GM12878 (cell line): ENCODE measurements around the gene SUCO. TPM values are rescaled to one million over a fixed set of nuclear protein-coding genes. Genes with fewer than 3 reads are reported as not detected.
A peak's percentile ranks its signal among the peaks of the same experiment; 100 is the strongest.

Experiments used
- ASH2L ChIP-seq: fragments of 300-600, 200-600 bp; sonication (generic); IDR thresholded peaks from 2 replicates; pipeline ENCODE4 v1.6.1; 2017; ENCODE audit warnings: low read depth, mild to moderate bottlenecking, borderline replicate concordance
- BACH1 ChIP-seq: fragments of 450-650 bp; IDR thresholded peaks from 2 replicates; pipeline ENCODE4 v1.6.1; 2017; ENCODE audit warnings: mild to moderate bottlenecking, borderline replicate concordance
- CHD4 ChIP-seq: fragments of 200-600 bp; sonication (generic); IDR thresholded peaks from 2 replicates; pipeline ENCODE4 v1.6.1; 2016; ENCODE audit warnings: mild to moderate bottlenecking
- DPF2 ChIP-seq: fragments of 450-650 bp; IDR thresholded peaks from 2 replicates; pipeline ENCODE4 v1.6.1; 2017; ENCODE audit warnings: mild to moderate bottlenecking
- ESRRA ChIP-seq: IDR thresholded peaks from 2 replicates; pipeline ENCODE4 v1.6.1; 2012; ENCODE audit warnings: mild to moderate bottlenecking, low read length, improper control_type of control experiment
- FOXK2 ChIP-seq: fragments of 450-650 bp; IDR thresholded peaks from 2 replicates; pipeline ENCODE4 v1.6.1; 2017; ENCODE audit warnings: mild to moderate bottlenecking, moderate library complexity
- FOXM1 ChIP-seq: IDR thresholded peaks from 2 replicates; pipeline ENCODE4 v1.6.1; 2012; ENCODE audit warnings: low read depth, mild to moderate bottlenecking, inconsistent platforms, low read length, moderate library complexity
- GABPA ChIP-seq: IDR thresholded peaks from 2 replicates; pipeline ENCODE4 v1.6.1; 2014; ENCODE audit warnings: antibody characterized with exemption, low read depth, mild to moderate bottlenecking, inconsistent platforms
- HCFC1 ChIP-seq: fragments of 150-350 bp; IDR thresholded peaks from 2 replicates; pipeline ENCODE4 v1.6.1; 2014; ENCODE audit warnings: low read length
- HDGF ChIP-seq: fragments of 450-650 bp; IDR thresholded peaks from 2 replicates; pipeline ENCODE4 v1.6.1; 2016; ENCODE audit warnings: antibody characterized with exemption
- JUNB ChIP-seq: IDR thresholded peaks from 2 replicates; pipeline ENCODE4 v1.6.1; 2016; ENCODE audit warnings: antibody characterized with exemption, mild to moderate bottlenecking
- MAX ChIP-seq: IDR thresholded peaks from 2 replicates; pipeline ENCODE4 v1.6.1; 2012; ENCODE audit warnings: low read depth, low read length, improper control_type of control experiment
- NRF1 ChIP-seq: conservative IDR thresholded peaks from 2 replicates; pipeline ENCODE4 v1.6.1; 2011; ENCODE audit warnings: mild to moderate bottlenecking, low read depth, low read length, improper control_type of control experiment
- PML ChIP-seq: IDR thresholded peaks from 2 replicates; pipeline ENCODE4 v1.6.1; 2012; ENCODE audit warnings: low read length, inconsistent platforms
- RAD51 ChIP-seq: fragments of 450-650 bp; IDR thresholded peaks from 2 replicates; pipeline ENCODE4 v1.6.1; 2016; ENCODE audit warnings: moderate library complexity, mild to moderate bottlenecking, inconsistent platforms
- RBBP5 ChIP-seq: fragments of 200-600 bp; sonication (generic); conservative IDR thresholded peaks from 2 replicates; pipeline ENCODE4 v1.6.1; 2016
- RCOR1 ChIP-seq: conservative IDR thresholded peaks from 2 replicates; pipeline ENCODE4 v1.6.1; 2012; ENCODE audit warnings: low read depth, low read length, improper control_type of control experiment
- SIX5 ChIP-seq: IDR thresholded peaks from 2 replicates; pipeline ENCODE4 v1.6.1; 2011; ENCODE audit warnings: mild to moderate bottlenecking, low read depth, low read length, moderate library complexity; ENCODE audit not compliant: severe bottlenecking
- SMAD1 ChIP-seq: fragments of 450-650 bp; IDR thresholded peaks from 2 replicates; pipeline ENCODE4 v1.6.1; 2018; ENCODE audit warnings: mild to moderate bottlenecking, low read depth; ENCODE audit not compliant: partially characterized antibody
- SMAD5 ChIP-seq: IDR thresholded peaks from 2 replicates; pipeline ENCODE4 v1.6.1; 2016; ENCODE audit warnings: antibody characterized with exemption, low read depth
- SP1 ChIP-seq: IDR thresholded peaks from one replicate; pipeline ENCODE4 v1.6.1; 2011; ENCODE audit warnings: low read depth, low read length
- SPI1 ChIP-seq: IDR thresholded peaks from 2 replicates; pipeline ENCODE4 v1.6.1; 2011; ENCODE audit warnings: low read depth, mild to moderate bottlenecking, low read length, moderate library complexity, borderline replicate concordance; ENCODE audit not compliant: insufficient read depth
- SRF ChIP-seq, 2 experiments: IDR thresholded peaks; 2 replicates each; pipeline ENCODE4 v1.6.1; 2011; ENCODE audit warnings: low read depth in 2 of 2, low read length in 2 of 2, mild to moderate bottlenecking in 1 of 2, moderate library complexity in 1 of 2
- SUPT20H ChIP-seq: IDR thresholded peaks from 2 replicates; pipeline ENCODE4 v1.6.1; 2011; ENCODE audit warnings: low read depth, mild to moderate bottlenecking, low read length, moderate library complexity, borderline replicate concordance; ENCODE audit not compliant: control insufficient read depth
- TAF1 ChIP-seq: IDR thresholded peaks from 2 replicates; pipeline ENCODE4 v1.6.1; 2011; ENCODE audit warnings: mild to moderate bottlenecking, low read depth, low read length, borderline replicate concordance
- TCF12 ChIP-seq: IDR thresholded peaks from 2 replicates; pipeline ENCODE4 v1.6.1; 2011; ENCODE audit warnings: low read depth, mild to moderate bottlenecking, low read length
- ZNF217 ChIP-seq: fragments of 450-650 bp; IDR thresholded peaks from 2 replicates; pipeline ENCODE4 v1.6.1; 2017; ENCODE audit warnings: antibody characterized with exemption, mild to moderate bottlenecking
- ZNF384 ChIP-seq: IDR thresholded peaks from 2 replicates; pipeline ENCODE4 v1.6.1; 2012; ENCODE audit warnings: low read depth, mild to moderate bottlenecking, low read length, improper control_type of control experiment, borderline replicate concordance
- ZNF622 ChIP-seq: fragments of 450-650 bp; IDR thresholded peaks from 2 replicates; pipeline ENCODE4 v1.6.1; 2017; ENCODE audit warnings: mild to moderate bottlenecking, inconsistent platforms
- ZSCAN29 ChIP-seq: fragments of 450-650 bp; IDR thresholded peaks from 2 replicates; pipeline ENCODE4 v1.6.1; 2017; ENCODE audit warnings: mild to moderate bottlenecking, moderate library complexity
- polyA plus RNA-seq, 11 experiments: library from polyadenylated mRNA; depleted of rRNA in 4 of 11; unstranded in 6 of 11; stranded (reverse) in 5 of 11; fragments of >200 nt; fragmentation: Nextera tagmentation in 4 of 11; fragmentation: Illumina TruSeq in 1 of 11; extraction: Ambion mirVana in 4 of 11; extraction: Trizol in 1 of 11; gene quantifications; 1 replicate in 1 of 11; 2 replicates in 10 of 11; pipeline versions ENCODE4 v1.2.1 to v1.2.3, GENCODE V29; 2011 to 2016; ENCODE audit warnings: inconsistent platforms in 2 of 11, missing spikeins in 2 of 11, low read depth in 1 of 11
- total RNA-seq, 4 experiments: library from RNA; depleted of rRNA in 3 of 4; stranded (reverse); fragments of >200 nt in 3 of 4; fragmentation: Illumina TruSeq in 1 of 4; extraction: Trizol in 1 of 4; gene quantifications; 2 replicates each; pipeline versions ENCODE4 v1.2.1 to v1.2.3, GENCODE V29; 2013 to 2021
- TF ChIP-seq, protein P1 (sequence below): fragments of 450-650 bp; IDR thresholded peaks from 2 replicates; pipeline ENCODE4 v1.6.1; 2017; ENCODE audit warnings: low read depth, mild to moderate bottlenecking, moderate library complexity

SUCO gene
- total and polyA plus RNA-seq, 10 of the 15 experiments (the other 5 are each of a cell fraction or from before 2014, with no cell fraction given): 1.7 to 15.3 (median 8.4) TPM

GRCh38 chr1:172532700-172533512, at the start of gene SUCO (continued):
- TF ChIP-seq ZNF622 (no peak), MAX (no peak), SMAD5 (no peak; the same call in none of the 2 replicates), DPF2 (peak; percentile 73), SUPT20H (no peak), SRF (IDR thresholded peaks at IDR 0.05; ENCODE audit: low read depth in 2 of 2, low read length in 2 of 2) (no peak), FOXM1 (no peak), SMAD1 (no peak), CHD4 (no peak), HCFC1 (peak; percentile 93), NRF1 (peak; percentile 73), TAF1 (peak; percentile 68; the same call in 1 of the 2 replicates), GABPA (no peak), JUNB (no peak), RBBP5 (no peak), RAD51 (no peak), TCF12 (no peak), FOXK2 (no peak), RCOR1 (no peak), SPI1 (peak; percentile 46; the same call in 1 of the 2 replicates), SP1 (peak; percentile 22), HDGF (peak; percentile 99), SIX5 (peak; percentile 83), BACH1 (peak; percentile 86), ESRRA (no peak; the same call in 1 of the 2 replicates), ZNF384 (no peak), PML (no peak), ZSCAN29 (no peak), ASH2L (no peak; the same call in 1 of the 2 replicates), ZNF217 (0 out of 2 replicates have a peak, but pooled peaks have one; percentile 51)
- TF ChIP-seq, protein P1, sequence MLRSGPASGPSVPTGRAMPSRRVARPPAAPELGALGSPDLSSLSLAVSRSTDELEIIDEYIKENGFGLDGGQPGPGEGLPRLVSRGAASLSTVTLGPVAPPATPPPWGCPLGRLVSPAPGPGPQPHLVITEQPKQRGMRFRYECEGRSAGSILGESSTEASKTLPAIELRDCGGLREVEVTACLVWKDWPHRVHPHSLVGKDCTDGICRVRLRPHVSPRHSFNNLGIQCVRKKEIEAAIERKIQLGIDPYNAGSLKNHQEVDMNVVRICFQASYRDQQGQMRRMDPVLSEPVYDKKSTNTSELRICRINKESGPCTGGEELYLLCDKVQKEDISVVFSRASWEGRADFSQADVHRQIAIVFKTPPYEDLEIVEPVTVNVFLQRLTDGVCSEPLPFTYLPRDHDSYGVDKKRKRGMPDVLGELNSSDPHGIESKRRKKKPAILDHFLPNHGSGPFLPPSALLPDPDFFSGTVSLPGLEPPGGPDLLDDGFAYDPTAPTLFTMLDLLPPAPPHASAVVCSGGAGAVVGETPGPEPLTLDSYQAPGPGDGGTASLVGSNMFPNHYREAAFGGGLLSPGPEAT: no peak; the same call in none of the 2 replicates
